PC-3 (cell line): ENCODE data around the gene RANBP3. TPM values are rescaled to one million over a fixed set of nuclear protein-coding genes. Genes with fewer than 3 reads are reported as not detected.

Experiments
- ATAC-seq: fragments of 200-7000 bp; cut with Tn5 transposase; 2 replicates; pipeline ENCODE4 v1.9.1; 2020; ENCODE audit warnings: mild to moderate bottlenecking, moderate library complexity
- BruUV-seq: library from RNA; stranded (reverse); fragments of 400-500 nt; replicated peaks from 2 replicates; lab custom pipeline; 2021; lab: Mats Ljungman, UMichigan
- CTCF ChIA-PET: fragments of 300-600 bp; sonication (Branson Sonifier 250); formaldehyde crosslinking; loops from one replicate; lab custom pipeline; 2022; ENCODE audit warnings: antibody characterized with exemption; lab: Charles Lee
- POLR2A ChIA-PET: fragments of 300-600 bp; sonication (Branson Sonifier 250); formaldehyde crosslinking; loops from one replicate; lab custom pipeline; 2022; ENCODE audit warnings: antibody characterized with exemption; ENCODE audit not compliant: unreplicated experiment; lab: Charles Lee
- DNase-seq: peaks from one replicate; pipeline ENCODE4 v3.0.0-alpha.2; 2015
- H2AFZ ChIP-seq: fragments of 300-600 bp; sonication (generic); 2 replicates; pipeline ENCODE4 v1.6.0; 2016; ENCODE audit warnings: antibody characterized with exemption, low read length
- H3F3A ChIP-seq: fragments of 300-600 bp; sonication (generic); one replicate; pipeline ENCODE4 v1.6.0; 2017; ENCODE audit warnings: antibody characterized with exemption, low read length, control low read depth, mild to moderate bottlenecking; ENCODE audit not compliant: unreplicated experiment
- H3K27ac ChIP-seq: fragments of 300-600 bp; sonication (generic); 2 replicates; pipeline ENCODE4 v1.5.1; 2016; ENCODE audit warnings: mild to moderate bottlenecking, low read length
- H3K27me3 ChIP-seq: fragments of 300-600 bp; sonication (generic); 2 replicates; pipeline ENCODE4 v1.6.1; 2016; ENCODE audit warnings: low read length, mixed read lengths
- H3K36me3 ChIP-seq: fragments of 300-600 bp; sonication (generic); 2 replicates; pipeline ENCODE4 v1.6.1; 2016; ENCODE audit warnings: low read depth, mixed run types, low read length, mixed read lengths
- H3K4me1 ChIP-seq: fragments of 300-600 bp; sonication (generic); 2 replicates; pipeline ENCODE4 v1.5.1; 2016; ENCODE audit warnings: low read length; ENCODE audit not compliant: insufficient read depth
- H3K4me2 ChIP-seq: fragments of 300-600 bp; sonication (generic); 2 replicates; pipeline ENCODE4 v1.6.0; 2016; ENCODE audit warnings: low read length
- H3K4me3 ChIP-seq: fragments of 300-600 bp; sonication (generic); 2 replicates; pipeline ENCODE4 v1.5.1; 2016; ENCODE audit warnings: mild to moderate bottlenecking, low read length, mixed read lengths
- H3K79me2 ChIP-seq: fragments of 300-600 bp; sonication (generic); 2 replicates; pipeline ENCODE4 v1.6.1; 2017; ENCODE audit warnings: low read length, mixed read lengths
- H3K9ac ChIP-seq: fragments of 300-600 bp; sonication (generic); 2 replicates; pipeline ENCODE4 v1.6.0; 2016; ENCODE audit warnings: mild to moderate bottlenecking, low read length
- H3K9me2 ChIP-seq: fragments of 300-600 bp; sonication (generic); replicated peaks from 2 replicates; pipeline ENCODE4 v1.6.1; 2016; ENCODE audit warnings: mixed run types, low read length, mixed read lengths
- H3K9me3 ChIP-seq: fragments of 300-600 bp; sonication (generic); 2 replicates; pipeline ENCODE4 v1.6.1; 2016; ENCODE audit warnings: low read length, mixed read lengths
- H4K20me1 ChIP-seq: fragments of 300-600 bp; sonication (generic); 2 replicates; pipeline ENCODE4 v1.6.1; 2016; ENCODE audit warnings: low read length, mixed read lengths
- EZH2 ChIP-seq: fragments of 300-600 bp; sonication (generic); IDR thresholded peaks from one replicate; pipeline ENCODE4 v1.6.1; 2017; ENCODE audit warnings: antibody characterized with exemption, mild to moderate bottlenecking, low read length; ENCODE audit not compliant: unreplicated experiment
- EZH2phosphoT487 ChIP-seq: fragments of 300-600 bp; sonication (generic); IDR thresholded peaks from 2 replicates; pipeline ENCODE4 v1.6.1; 2018; ENCODE audit warnings: mild to moderate bottlenecking, antibody characterized with exemption, low read length, borderline replicate concordance
- intact Hi-C: fragments of 100-400 bp; cut with micrococcal nuclease; formaldehyde crosslinking; loops from 2 replicates; pipeline ENCODE4 v1.9.0; 2023
- total RNA-seq: library from RNA; depleted of rRNA; stranded (reverse); fragments of >200 nt; gene quantifications from 2 replicates; pipeline ENCODE4 v1.2.3, GENCODE V29; 2014
- TF ChIP-seq, protein P1 (sequence below): fragments of 300-600 bp; sonication (generic); conservative IDR thresholded peaks from 2 replicates; pipeline ENCODE4 v1.5.1; 2017; ENCODE audit warnings: antibody characterized with exemption, low read depth, mild to moderate bottlenecking, low read length

The RANBP3 gene
- total RNA-seq, 1 experiment from 2014 or later: 114 TPM

DNA sequence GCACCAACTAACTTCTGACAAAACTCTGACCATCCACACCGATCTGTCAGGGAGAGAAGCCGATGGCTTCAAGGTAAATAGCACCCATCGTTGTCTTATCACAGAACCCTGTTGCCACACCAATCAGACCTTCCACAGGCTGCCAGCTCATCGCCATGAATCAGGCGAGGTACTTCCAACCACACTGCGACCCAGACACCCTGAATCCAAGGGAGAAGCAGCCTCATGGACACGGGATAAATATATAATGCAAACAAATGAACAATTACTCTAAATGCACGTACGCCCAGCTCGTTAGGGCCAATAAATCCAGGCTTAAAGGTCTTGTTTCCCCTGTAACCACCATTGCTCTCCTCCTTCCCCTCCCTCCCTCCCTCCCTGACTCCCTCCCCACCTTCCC, 20.8 kb downstream of the RANBP3 start:
- Histone ChIP-seq H3K4me3 (no peak overlapping the region), H2AFZ (no peak overlapping the region), H3K36me3 (peaks cover 3% of the 10 kb centered on the region; the same call in 1 of the 2 replicates), H3K4me1 (peaks cover 6% of the 10 kb centered on the region), H3K4me2 (no peak overlapping the region), H3K79me2 (peaks cover 100% of the 10 kb centered on the region), H3K9me2 (no peaks in the 10 kb centered on the region), H3K27ac (no peak overlapping the region), H3K9me3 (no peaks in the 10 kb centered on the region), H3F3A (no peaks in the 10 kb centered on the region), H3K27me3 (no peaks in the 10 kb centered on the region), H4K20me1 (peaks cover 84% of the 10 kb centered on the region), H3K9ac (no peak overlapping the region)
- no peak for ATAC-seq
- intact Hi-C loops: no loop called here
- POLR2A ChIA-PET: no interaction called here
- DNase-seq: no peak
- no TSS peak for BruUV-seq
- CTCF ChIA-PET: interaction anchor here (1.0 kb wide), 1 partner anchor 11 kb away, joined by 4 read pairs; no protein-coding TSS in a partner anchor
- TF ChIP-seq, protein P1, sequence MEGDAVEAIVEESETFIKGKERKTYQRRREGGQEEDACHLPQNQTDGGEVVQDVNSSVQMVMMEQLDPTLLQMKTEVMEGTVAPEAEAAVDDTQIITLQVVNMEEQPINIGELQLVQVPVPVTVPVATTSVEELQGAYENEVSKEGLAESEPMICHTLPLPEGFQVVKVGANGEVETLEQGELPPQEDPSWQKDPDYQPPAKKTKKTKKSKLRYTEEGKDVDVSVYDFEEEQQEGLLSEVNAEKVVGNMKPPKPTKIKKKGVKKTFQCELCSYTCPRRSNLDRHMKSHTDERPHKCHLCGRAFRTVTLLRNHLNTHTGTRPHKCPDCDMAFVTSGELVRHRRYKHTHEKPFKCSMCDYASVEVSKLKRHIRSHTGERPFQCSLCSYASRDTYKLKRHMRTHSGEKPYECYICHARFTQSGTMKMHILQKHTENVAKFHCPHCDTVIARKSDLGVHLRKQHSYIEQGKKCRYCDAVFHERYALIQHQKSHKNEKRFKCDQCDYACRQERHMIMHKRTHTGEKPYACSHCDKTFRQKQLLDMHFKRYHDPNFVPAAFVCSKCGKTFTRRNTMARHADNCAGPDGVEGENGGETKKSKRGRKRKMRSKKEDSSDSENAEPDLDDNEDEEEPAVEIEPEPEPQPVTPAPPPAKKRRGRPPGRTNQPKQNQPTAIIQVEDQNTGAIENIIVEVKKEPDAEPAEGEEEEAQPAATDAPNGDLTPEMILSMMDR: no peak
- no peak for TF ChIP-seq EZH2
- TF ChIP-seq EZH2phosphoT487: no peak

DNA sequence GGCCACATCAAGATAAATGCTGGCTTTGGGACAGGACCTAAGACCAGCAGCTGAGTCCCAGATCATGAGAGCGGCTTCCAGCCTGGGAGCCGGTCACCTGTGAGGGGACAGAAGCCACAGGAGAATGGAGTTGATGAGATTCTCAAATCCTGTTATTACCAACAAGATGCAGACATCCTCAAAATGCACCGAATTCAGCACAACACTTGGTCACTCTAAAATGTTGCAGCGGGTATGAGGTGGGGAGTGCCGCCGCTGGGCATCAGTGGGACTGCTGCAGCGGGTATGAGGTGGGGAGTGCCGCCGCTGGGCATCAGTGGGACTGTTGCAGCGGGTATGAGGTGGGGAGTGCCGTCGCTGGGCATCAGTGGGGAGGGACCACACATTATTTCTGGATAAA, 21.2 kb downstream of the RANBP3 start:
- ATAC-seq (0 out of 2 replicates have a peak, but pooled peaks have one; percentile 18), DNase-seq (no peak)
- BruUV-seq: no TSS peak
- Histone ChIP-seq H3F3A (no peaks in the 10 kb centered on the region), H3K27me3 (no peaks in the 10 kb centered on the region), H3K4me2 (no peak overlapping the region), H3K4me1 (peaks cover 2% of the 10 kb centered on the region; the same call in 1 of the 2 replicates), H4K20me1 (peaks cover 84% of the 10 kb centered on the region), H3K79me2 (peaks cover 100% of the 10 kb centered on the region), H3K4me3 (no peak overlapping the region), H3K9ac (no peak overlapping the region), H3K36me3 (peaks cover 6% of the 10 kb centered on the region; the same call in 1 of the 2 replicates), H3K9me2 (no peaks in the 10 kb centered on the region), H3K9me3 (no peaks in the 10 kb centered on the region), H2AFZ (no peak overlapping the region), H3K27ac (no peak overlapping the region)
- TF ChIP-seq EZH2: no peak
- TF ChIP-seq, protein P1: no peak
- no peak for TF ChIP-seq EZH2phosphoT487
- POLR2A ChIA-PET: no interaction called here
- intact Hi-C loops: no loop called here
- CTCF ChIA-PET: interaction anchor here (1.0 kb wide), 1 partner anchor 11 kb away, joined by 4 read pairs; no protein-coding TSS in a partner anchor

DNA sequence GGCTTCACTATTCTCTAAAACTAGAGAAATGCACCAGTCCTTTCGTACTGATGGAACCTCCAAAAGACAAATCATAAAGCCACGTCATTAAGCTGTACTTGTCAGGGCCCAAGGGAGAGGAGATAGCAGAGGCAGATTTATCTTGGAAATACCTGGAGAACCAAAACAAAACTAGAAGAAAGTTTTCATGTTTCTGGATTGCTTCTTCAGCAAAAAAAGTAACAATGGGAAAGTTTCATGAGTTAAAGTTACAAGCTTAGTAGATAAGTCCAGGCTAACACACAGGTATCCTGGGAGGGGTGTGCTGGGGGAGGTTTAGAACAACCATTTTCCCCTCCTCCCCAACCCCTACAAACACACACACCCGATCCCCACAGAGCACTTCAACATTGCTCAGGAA, 21.6 kb downstream of the RANBP3 start:
- POLR2A ChIA-PET: no interaction called here

More for the DNA sequence above, 21.6 kb downstream of the RANBP3 start:
- Histone ChIP-seq H3K27me3 (no peaks in the 10 kb centered on the region), H3K9ac (no peak overlapping the region), H3F3A (no peaks in the 10 kb centered on the region), H3K27ac (no peak overlapping the region), H4K20me1 (peaks cover 85% of the 10 kb centered on the region), H3K9me3 (no peaks in the 10 kb centered on the region), H2AFZ (no peak overlapping the region), H3K36me3 (peaks cover 6% of the 10 kb centered on the region; the same call in 1 of the 2 replicates), H3K4me2 (no peak overlapping the region), H3K4me1 (no peaks in the 10 kb centered on the region), H3K4me3 (no peak overlapping the region), H3K79me2 (peaks cover 100% of the 10 kb centered on the region), H3K9me2 (no peaks in the 10 kb centered on the region)
- TF ChIP-seq, protein P1: no peak
- TF ChIP-seq EZH2phosphoT487: no peak
- TF ChIP-seq EZH2: no peak
- intact Hi-C loops: no loop called here
- ATAC-seq (no peak), DNase-seq (no peak)
- CTCF ChIA-PET: interaction anchor here (1.0 kb wide), 1 partner anchor 12 kb away, joined by 4 read pairs; no protein-coding TSS in a partner anchor
- no TSS peak for BruUV-seq
